GM20431 (cell line): ENCODE data around the gene ARHGAP26.

Experiments used
- in situ Hi-C: fragments of 300-500 bp; cut with MseI, MboI; formaldehyde crosslinking; loops from one replicate; pipeline ENCODE4 v1.15.0; 2020; ENCODE audit warnings: low sequenced_read_pairs; ENCODE audit not compliant: unreplicated experiment

The ARHGAP26 gene

DNA sequence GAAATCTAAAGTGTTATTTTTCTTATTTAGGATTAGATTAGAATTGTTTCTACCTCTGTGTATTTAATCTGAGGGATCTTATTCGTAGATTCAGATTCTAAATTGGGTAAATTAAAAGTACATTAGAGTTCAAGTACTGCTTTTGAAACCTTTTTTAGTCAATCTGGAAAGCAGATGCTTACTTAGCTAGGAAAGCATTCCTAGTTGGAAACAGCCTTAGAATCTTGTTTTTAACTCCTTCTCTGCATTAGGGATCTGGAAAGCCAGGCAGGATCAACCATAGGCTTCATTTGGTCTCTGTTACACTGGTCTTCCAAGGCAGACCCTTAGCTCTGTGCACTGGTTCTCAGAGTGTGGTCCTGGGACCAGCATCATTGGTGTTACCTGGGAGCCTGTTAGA is 385.9 kb downstream of the ARHGAP26 start:
- in situ Hi-C loops = no loop called here

DNA sequence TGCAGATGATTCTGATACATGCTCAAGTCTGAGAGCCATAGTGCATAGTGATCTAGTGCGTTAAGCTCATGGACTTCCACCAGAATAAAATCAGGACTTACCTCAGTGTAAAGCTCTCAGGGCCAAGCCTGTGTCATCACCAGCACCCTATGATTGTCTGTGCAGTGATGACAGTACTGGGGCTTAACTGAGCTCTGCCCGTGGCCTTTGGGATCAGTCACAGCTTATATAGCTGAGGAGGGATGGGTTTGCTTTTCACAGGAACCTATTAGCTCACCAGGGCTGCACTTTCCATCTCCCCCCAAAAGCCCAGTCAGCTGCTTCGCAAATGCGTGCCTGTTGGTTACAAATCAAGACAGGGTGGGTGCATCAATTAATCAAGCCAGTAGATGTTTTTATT is 386.4 kb downstream of the ARHGAP26 start:
- in situ Hi-C loops = no loop called here

- in situ Hi-C loops = no loop called here
These were observed 388.9 kb downstream of the ARHGAP26 start for GRCh38 chr5:143159031-143159430.

DNA sequence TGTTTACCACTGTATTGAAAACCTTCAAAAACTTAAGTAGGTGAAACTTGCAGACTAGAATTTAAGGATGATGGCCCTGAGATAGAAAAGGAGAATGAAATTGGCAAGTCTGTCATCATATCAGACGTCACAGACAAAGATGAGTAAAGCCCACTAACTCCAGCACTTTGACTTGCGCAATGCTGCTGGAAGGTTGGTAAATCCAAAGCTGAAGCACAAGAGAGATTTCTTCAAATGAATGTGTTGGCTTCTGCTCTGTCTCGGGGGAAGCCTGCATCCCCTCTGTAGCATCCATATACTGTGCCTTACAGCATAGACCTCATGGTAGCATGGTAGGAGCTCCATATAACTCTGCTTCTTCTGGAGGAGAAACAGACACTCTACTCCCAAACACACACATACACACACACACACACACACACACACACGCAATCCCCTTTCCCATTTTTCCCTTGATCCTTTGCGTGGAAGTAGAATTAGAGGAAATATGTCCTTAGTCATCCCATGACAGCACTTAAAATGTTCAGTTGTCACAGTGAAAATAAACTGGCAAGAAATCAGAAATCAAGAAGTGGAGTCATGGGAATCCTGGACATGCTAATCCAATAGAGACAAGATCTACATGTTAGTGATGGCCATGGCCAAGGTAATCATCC is 391.8 kb downstream of the ARHGAP26 start:
- in situ Hi-C loops = no loop called here

DNA sequence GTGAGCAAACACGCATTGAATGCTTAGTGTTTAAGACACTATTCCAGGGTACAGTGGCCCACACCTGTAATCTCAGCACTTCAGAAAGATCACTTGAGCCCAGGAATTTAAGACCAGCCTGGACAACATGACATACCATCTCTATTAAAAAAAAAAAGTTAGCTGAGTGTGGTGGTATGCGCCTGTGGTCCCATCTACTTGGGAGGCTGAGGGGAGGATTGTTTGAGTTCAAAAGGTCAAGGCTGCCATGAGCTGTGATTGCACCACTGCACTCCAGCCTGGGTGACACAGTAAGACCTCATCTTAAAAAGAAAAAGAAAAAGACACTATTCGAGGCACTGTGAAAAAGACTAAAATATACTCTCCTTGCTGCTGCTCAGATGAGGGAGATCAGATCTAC is 392.6 kb downstream of the ARHGAP26 start:
- in situ Hi-C loops = no loop called here

DNA sequence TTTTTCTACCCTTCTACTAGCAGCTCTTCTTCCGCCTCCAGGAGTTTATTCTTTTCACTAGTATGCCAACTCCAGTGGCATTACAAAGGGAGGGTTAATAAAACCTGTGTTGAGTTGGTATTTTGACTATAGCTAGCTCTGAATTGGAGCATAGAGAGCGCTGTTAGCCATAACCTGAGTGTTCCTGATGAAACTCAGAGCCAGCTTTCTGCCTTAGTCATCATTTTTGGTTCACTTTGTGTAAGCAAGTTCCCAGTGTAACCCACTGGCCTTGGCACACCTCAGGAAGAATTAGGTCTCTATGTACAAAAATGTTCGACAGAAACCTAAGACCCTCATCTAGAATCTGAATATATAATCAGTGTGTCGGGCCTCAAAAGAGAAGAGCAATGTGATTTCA is 394.4 kb downstream of the ARHGAP26 start:
- in situ Hi-C loops = no loop called here

- in situ Hi-C loops = no loop called here
These were observed 395.1 kb downstream of the ARHGAP26 start for GRCh38 chr5:143165049-143165880.

DNA sequence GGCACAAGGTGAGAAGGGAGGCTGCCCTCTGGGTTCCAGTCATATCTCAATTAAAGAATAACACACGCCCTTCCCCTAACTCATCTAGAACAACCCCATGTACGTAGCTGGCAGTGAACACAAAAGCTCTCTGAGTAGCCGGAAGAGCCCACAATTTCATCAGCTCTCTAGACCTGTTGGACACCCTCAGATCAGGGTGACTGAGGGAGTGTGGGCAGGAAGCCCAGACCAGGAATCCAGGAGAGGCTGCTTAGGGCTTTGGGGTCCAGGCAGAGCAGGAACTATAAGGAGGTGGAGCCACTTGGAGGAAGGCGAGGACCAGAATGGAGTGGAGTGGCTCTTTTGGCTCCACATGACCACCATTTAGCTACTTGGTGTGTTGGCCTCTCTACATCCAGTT is 395.9 kb downstream of the ARHGAP26 start:
- in situ Hi-C loops = no loop called here

DNA sequence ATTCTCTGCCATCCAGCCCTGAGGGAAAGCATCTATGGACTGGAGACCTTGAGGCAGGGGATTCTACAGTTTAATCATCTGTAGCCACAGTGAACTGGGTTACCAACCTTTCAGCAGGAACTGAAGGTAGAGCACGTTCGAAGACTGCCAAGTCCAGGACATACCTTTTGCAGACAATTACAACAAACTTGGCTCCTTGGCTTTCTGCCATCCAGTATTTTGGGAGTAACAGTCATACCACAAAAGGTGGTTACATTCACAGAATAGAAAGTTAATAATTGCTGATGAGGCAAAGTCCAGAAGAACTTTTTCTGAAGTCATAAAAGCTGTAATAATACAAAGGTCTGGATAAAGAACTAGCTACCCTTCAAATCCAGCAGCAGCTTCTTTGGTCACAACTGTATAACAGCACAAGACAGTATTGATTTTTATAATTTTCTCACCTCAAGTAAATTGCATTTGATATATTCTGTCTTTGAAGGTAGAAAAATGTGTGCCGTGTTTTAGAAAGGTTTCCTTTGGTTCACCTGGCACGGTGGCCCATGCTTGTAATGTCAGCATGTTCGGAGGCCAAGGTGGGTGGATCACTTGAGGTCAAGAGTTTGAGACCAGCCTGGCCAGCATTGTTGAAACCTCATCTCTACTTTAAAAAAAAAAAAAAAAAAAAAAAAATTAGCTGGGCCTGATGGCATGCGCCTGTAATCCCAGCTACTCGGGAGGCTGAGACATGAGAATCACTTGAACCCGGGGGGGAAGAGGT is 396.7 kb downstream of the ARHGAP26 start:
- in situ Hi-C loops = no loop called here

DNA sequence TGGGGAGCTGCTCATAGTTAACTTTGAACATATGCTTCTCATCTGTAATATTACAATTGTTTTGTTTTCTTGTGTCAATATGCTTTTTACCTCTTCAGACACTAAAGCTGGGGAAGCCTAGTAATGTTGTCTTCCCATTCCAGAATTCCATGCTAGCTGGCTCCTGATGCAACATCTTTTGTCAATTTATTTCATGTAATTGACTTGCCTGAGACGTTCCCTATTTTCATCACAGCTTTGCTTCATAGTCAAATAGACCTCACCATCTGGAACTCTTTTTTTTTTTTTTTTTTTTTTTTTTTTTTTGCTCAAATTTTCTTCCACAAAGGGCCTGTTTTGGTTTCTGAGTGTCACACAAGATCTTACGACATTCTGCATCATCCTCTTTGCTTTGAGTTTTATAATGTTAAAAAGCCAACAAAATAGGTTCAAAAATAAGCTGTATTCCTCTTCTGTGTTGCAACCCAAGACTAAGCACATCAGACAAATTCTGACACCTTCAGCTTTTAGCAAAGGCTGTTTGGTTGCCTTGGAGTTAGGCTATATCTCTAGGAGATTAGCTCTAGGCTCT is 398.1 kb downstream of the ARHGAP26 start:
- in situ Hi-C loops = no loop called here

- in situ Hi-C loops = no loop called here
These were observed 399.0 kb downstream of the ARHGAP26 start for GRCh38 chr5:143168921-143169810.

DNA sequence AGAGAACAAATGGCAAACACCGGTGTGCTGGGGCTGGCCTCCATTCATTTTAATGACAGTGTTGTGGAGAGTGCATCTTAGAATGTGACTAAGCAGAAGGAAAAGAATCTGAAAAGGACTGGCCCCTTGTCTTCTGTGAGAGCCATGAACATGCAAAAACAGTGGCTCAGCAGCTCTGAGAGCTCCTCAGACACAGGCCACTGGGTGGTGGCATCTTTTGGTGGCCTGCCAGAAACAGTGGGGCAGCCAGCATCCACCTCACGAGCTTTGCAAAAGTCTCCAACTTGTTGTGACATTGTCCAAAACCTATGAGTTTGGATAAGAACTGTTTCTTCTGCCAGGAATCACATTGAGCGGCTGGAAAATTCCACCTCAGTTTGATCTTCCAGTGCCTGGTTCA is 399.9 kb downstream of the ARHGAP26 start:
- in situ Hi-C loops = no loop called here

GRCh38 chr5:143170977-143171376 is 400.8 kb downstream of the ARHGAP26 start:
- in situ Hi-C loops = no loop called here

DNA sequence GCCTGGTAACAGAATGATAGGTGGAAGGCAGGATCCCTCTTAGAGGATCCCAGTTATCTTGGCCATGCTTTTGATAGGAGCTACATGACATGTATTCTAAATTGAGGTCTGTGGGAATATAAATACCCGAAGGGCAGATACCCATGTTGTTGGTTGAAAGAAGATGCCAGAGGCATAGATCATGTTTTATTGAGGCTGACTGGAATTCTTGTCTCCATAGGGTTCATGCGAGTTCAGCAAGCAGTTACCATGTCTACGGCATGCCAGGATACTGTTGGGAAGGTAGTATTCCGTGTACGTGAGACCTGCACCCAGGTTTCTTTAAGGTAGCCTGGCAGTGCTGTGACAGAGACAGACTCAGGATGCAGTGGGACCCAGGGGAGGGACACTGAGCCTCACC is 402.6 kb downstream of the ARHGAP26 start:
- in situ Hi-C loops = no loop called here

- in situ Hi-C loops = no loop called here
These were observed 403.1 kb downstream of the ARHGAP26 start for GRCh38 chr5:143173139-143173889.

- in situ Hi-C loops = no loop called here
These were observed 404.7 kb downstream of the ARHGAP26 start for GRCh38 chr5:143174714-143175398.

DNA sequence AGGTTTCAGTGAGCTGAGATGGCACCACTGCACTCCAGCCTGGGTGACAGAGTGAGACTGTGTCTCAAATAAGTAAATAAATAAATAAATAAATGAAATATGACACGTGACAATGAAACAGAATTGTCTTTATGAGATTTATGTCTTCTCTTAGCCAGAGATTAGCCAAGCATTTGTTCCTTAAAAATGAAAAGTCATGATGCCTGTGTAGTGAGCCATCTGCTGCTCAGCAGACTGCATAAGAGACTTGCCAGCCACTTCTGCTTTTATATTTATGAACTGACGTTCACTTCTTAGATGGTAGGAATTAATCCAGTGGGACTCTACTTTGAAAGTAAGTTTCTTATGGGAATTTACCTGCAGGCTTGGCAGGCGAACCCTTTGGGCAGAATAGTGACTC is 405.9 kb downstream of the ARHGAP26 start:
- in situ Hi-C loops = no loop called here

- in situ Hi-C loops = no loop called here
These were observed 407.2 kb downstream of the ARHGAP26 start for GRCh38 chr5:143177263-143177983.
